Esophagus muscularis mucosa (tissue), 4 donors: ENCODE measurements around the gene MAGI2.

ENCODE experiments used
- CTCF ChIP-seq, 3 experiments: fragments of 200-600 bp in 2 of 3; fragments of 450-650 bp in 1 of 3; sonication (generic) in 2 of 3; IDR thresholded peaks; one replicate each; pipeline ENCODE4 v1.5.1; 2017 to 2019; ENCODE audit warnings: antibody characterized with exemption in 3 of 3, mild to moderate bottlenecking in 2 of 3, moderate library complexity in 1 of 3
- EP300 ChIP-seq: sonication (generic); formaldehyde crosslinking; IDR thresholded peaks from one replicate; pipeline ENCODE4 v1.6.1; 2017; ENCODE audit warnings: antibody characterized with exemption
- POLR2A ChIP-seq: fragments of 450-650 bp; IDR thresholded peaks from one replicate; pipeline ENCODE4 v1.6.1; 2017; ENCODE audit warnings: antibody characterized with exemption, moderate library complexity, mild to moderate bottlenecking, low read depth

- TF ChIP-seq CTCF (IDR thresholded peaks at IDR 0.05) (no peak), EP300 (no peak), POLR2A (no peak)
These were observed 702.2 kb downstream of the MAGI2 start for GRCh38 chr7:78751253-78751652.
